Kasumi-1 (cell line): ENCODE measurements around the gene SNTG2.
"Not testable (repeated sequence)": the region's sequence is repeated elsewhere in the genome, so short reads cannot be mapped to it uniquely, and the experiment has no call there.

Source experiments
- DNase-seq, 2 experiments: peaks; one replicate each; lab custom pipeline; 2025; lab: John Stamatoyannopoulos, UW

The SNTG2 gene

GRCh38 chr2:1378456-1379150 is 428.0 kb downstream of the SNTG2 start:
- no peak for DNase-seq

- no peak for DNase-seq
Observed at GRCh38 chr2:1381644-1382043, 431.0 kb downstream of the SNTG2 start.

GRCh38 chr2:1387954-1388725 is 437.5 kb downstream of the SNTG2 start:
- DNase-seq = not testable (repeated sequence)

GRCh38 chr2:1390118-1390517 is 439.5 kb downstream of the SNTG2 start:
- not testable (repeated sequence) for DNase-seq

GRCh38 chr2:1393321-1393720 is 442.7 kb downstream of the SNTG2 start:
- no peak for DNase-seq

GRCh38 chr2:1394709-1395408 is 444.2 kb downstream of the SNTG2 start:
- DNase-seq = no peak

GRCh38 chr2:1397350-1397749 is 446.7 kb downstream of the SNTG2 start:
- DNase-seq = no peak

GRCh38 chr2:1398191-1398590 is 447.5 kb downstream of the SNTG2 start:
- DNase-seq = no peak

GRCh38 chr2:1400943-1401735 is 450.5 kb downstream of the SNTG2 start:
- peak; percentile 55 to 63 for DNase-seq

GRCh38 chr2:1402064-1402463 is 451.4 kb downstream of the SNTG2 start:
- DNase-seq = no peak

GRCh38 chr2:1403565-1403964 is 452.9 kb downstream of the SNTG2 start:
- no peak for DNase-seq

- no peak for DNase-seq
Observed at GRCh38 chr2:1405124-1405523, 454.5 kb downstream of the SNTG2 start.

- no peak for DNase-seq
Observed at GRCh38 chr2:1405967-1406366, 455.3 kb downstream of the SNTG2 start.

GRCh38 chr2:1406434-1406833 is 455.8 kb downstream of the SNTG2 start:
- DNase-seq = no peak

GRCh38 chr2:1407950-1408675 is 457.5 kb downstream of the SNTG2 start:
- DNase-seq = peak in 1 of 2 experiments; percentile 8

- no peak for DNase-seq
Observed at GRCh38 chr2:1413156-1413710, 462.6 kb downstream of the SNTG2 start, which contains the start of gene TPO. TSS of gene TPO (plus strand) at chr2:1413463. CDS start at chr2:1414409, 946 bp downstream.

GRCh38 chr2:1414121-1414520 is 463.5 kb downstream of the SNTG2 start:
- DNase-seq = no peak

GRCh38 chr2:1414901-1415300 is 464.3 kb downstream of the SNTG2 start:
- not testable (repeated sequence) for DNase-seq

- no peak for DNase-seq
Observed at GRCh38 chr2:1415501-1415900, 464.9 kb downstream of the SNTG2 start.
